GM12864 (cell line): Measurements from ENCODE around the gene CD6.

Experiments used
- DNase-seq: peaks from one replicate; pipeline ENCODE4 v3.0.0-alpha.2; 2011; ENCODE audit warnings: low read depth
- H3K4me3 ChIP-seq: 2 replicates; pipeline ENCODE4 v1.5.1; 2011; ENCODE audit warnings: mild to moderate bottlenecking, low read depth, low read length, control low read depth
- CTCF ChIP-seq: IDR thresholded peaks from 2 replicates; pipeline ENCODE4 v1.5.1; 2011; ENCODE audit warnings: low read depth, mild to moderate bottlenecking, moderate library complexity, low read length, control low read depth, inconsistent platforms; ENCODE audit errors: missing control alignments

Gene CD6

DNA sequence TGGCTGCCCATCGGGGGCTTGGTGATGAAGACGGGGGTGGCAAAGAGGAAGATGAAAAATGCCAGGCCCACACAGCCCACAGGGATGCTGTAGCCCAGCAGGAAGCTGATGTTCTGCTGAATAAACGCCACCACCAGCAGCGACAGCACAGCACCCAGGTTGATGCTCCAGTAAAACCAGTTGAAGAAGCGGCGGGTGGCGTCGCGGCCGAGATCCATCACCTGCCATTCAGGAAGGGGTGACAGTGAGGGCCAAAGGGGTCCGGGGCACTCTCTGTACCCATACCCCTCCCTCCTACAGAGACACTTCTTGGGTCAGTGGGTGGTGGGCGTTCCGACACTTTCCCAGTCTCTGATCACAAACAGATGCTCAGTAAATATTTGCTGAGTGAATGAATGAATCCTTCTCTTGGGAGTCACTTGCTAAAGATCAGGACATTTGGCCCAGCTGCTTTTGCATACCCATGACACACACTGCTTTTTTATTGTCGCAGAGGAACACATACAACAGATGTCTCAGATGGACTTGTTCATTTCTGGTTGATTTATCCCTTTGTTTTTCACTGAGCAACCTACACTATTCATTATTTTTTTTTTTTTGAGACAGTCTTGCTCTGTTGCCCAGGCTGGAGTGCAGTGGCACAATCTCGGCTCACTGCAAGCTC, 24.7 kb upstream of the CD6 start:
- no peak for TF ChIP-seq CTCF
- no peak for DNase-seq
- H3K4me3 ChIP-seq = no peak overlapping the region

GRCh38 chr11:60947700-60948099, 23.8 kb upstream of the CD6 start:
- no peak for DNase-seq
- H3K4me3 ChIP-seq = no peak overlapping the region
- TF ChIP-seq CTCF = no peak

GRCh38 chr11:60948250-60948649, 23.2 kb upstream of the CD6 start:
- TF ChIP-seq CTCF = no peak
- DNase-seq = no peak
- no peak overlapping the region for H3K4me3 ChIP-seq

DNA sequence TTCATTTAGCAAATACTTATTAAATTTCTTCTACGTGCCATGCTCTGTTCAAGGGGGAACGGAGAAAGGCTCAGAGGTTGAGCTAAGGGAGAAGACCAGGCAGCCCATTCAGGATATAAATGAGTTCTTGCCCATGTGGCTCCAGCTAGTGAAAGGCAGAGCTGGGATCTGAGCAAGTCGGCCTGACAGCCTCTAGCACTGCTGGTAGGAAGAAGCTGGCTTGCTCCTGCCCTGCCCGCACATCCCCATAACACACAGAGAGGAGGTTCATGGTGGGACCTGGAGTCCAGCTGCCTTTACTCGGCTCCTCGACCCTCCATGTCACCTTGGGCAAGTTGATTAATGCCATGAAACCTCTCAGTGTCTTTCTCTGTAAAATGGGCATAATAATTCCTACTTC, 21.5 kb upstream of the CD6 start:
- TF ChIP-seq CTCF = no peak
- DNase-seq = no peak
- peak overlapping the region; percentile 88 for H3K4me3 ChIP-seq

DNA sequence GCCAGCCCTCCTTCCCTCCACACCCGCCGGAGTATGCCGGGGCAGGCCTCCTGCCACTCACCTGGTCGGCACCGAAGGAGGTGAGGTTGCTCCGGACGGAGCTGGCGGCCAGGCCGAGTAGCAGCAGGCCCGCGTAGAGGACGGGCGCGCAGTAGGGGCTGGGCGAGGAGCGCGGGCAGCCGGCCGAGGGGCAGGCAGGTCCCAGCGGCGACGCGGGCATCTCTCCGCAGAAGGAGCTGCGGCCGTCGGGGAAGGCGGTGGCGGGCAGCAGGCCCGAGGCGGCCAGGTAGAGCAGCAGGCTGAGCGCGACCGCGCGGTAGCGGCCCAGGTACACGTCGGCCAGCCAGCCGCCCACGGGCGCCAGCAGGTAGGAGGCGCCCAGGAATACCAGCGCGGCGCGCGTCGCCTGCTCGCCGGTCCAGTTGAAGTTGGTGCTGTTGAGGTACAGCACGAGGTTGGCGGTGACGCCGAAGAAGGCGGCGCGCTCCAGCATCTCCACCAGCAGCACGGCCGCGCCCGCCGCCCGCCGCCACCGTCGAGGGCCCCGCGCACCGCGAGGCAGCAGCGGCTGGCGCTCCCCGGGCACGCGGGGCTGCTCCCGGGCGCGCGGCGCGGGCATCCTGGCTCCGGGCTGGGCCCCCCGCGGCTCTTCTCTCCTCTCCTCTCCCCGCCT, 20.4 kb upstream of the CD6 start:
- no peak for TF ChIP-seq CTCF
- DNase-seq = no peak
- H3K4me3 ChIP-seq = peak overlapping the region; percentile 88

GRCh38 chr11:60951606-60951903, 19.9 kb upstream of the CD6 start:
- no peak for TF ChIP-seq CTCF
- DNase-seq = no peak
- peak overlapping the region; percentile 88 for H3K4me3 ChIP-seq
